ENCODE results near the gene ARL5A.

- TF ChIP-seq, protein P1, sequence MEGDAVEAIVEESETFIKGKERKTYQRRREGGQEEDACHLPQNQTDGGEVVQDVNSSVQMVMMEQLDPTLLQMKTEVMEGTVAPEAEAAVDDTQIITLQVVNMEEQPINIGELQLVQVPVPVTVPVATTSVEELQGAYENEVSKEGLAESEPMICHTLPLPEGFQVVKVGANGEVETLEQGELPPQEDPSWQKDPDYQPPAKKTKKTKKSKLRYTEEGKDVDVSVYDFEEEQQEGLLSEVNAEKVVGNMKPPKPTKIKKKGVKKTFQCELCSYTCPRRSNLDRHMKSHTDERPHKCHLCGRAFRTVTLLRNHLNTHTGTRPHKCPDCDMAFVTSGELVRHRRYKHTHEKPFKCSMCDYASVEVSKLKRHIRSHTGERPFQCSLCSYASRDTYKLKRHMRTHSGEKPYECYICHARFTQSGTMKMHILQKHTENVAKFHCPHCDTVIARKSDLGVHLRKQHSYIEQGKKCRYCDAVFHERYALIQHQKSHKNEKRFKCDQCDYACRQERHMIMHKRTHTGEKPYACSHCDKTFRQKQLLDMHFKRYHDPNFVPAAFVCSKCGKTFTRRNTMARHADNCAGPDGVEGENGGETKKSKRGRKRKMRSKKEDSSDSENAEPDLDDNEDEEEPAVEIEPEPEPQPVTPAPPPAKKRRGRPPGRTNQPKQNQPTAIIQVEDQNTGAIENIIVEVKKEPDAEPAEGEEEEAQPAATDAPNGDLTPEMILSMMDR (conservative IDR thresholded peaks at IDR 0.05; ENCODE audit: low read length): no peak
- no peak for TF ChIP-seq EZH2phosphoT487 (IDR thresholded peaks at IDR 0.05; ENCODE audit: borderline replicate concordance, low read depth, low read length)
These were observed 23.5 kb upstream of the ARL5A start for GRCh38 chr2:151851761-151852160.
